Progenitor cell of endocrine pancreas (in vitro differentiated cells): Measurements from ENCODE around the gene MYOZ1. TPM values are rescaled to one million over a fixed set of nuclear protein-coding genes. Genes with fewer than 3 reads are reported as not detected.
"Not testable (repeated sequence)": the region's sequence is repeated elsewhere in the genome, so short reads cannot be mapped to it uniquely, and the experiment has no call there.

ENCODE experiments used
- DNase-seq: peaks from one replicate; pipeline ENCODE4 v3.0.0; 2021; ENCODE audit warnings: low spot score; ENCODE audit not compliant: unreplicated experiment
- H3K27ac Mint-ChIP-seq: 2 replicates; pipeline ENCODE4 v1.8.0; 2021; ENCODE audit warnings: mild to moderate bottlenecking, moderate library complexity, mixed read lengths
- H3K27me3 Mint-ChIP-seq: 2 replicates; pipeline ENCODE4 v1.8.0; 2021; ENCODE audit warnings: mixed read lengths
- H3K36me3 Mint-ChIP-seq: 2 replicates; pipeline ENCODE4 v1.8.0; 2022; ENCODE audit warnings: mixed read lengths; ENCODE audit not compliant: insufficient read depth
- H3K4me1 Mint-ChIP-seq: 2 replicates; pipeline ENCODE4 v1.8.0; 2021; ENCODE audit warnings: low read depth, mixed read lengths
- H3K4me3 Mint-ChIP-seq: 2 replicates; pipeline ENCODE4 v1.8.0; 2021; ENCODE audit warnings: low read depth, mild to moderate bottlenecking, moderate library complexity, mixed read lengths
- H3K9me3 Mint-ChIP-seq: 2 replicates; pipeline ENCODE4 v1.8.0; 2021; ENCODE audit warnings: low read depth, mixed read lengths
- CTCF ChIP-seq: fragments of 200-600 bp; sonication (generic); IDR thresholded peaks from one replicate; pipeline ENCODE4 v1.5.0; 2021; ENCODE audit warnings: antibody characterized with exemption, mild to moderate bottlenecking; ENCODE audit not compliant: unreplicated experiment
- total RNA-seq: library from RNA; stranded (reverse); gene quantifications from 2 replicates; pipeline ENCODE4 v1.2.1, GENCODE V29; 2021

MYOZ1 gene
- total RNA-seq, 1 donor from 2014 or later = 0.31 TPM

GRCh38 chr10:73627300-73627699 lies 14.0 kb downstream of the MYOZ1 start:
- Mint-ChIP-seq H3K9me3 (no peaks in the 10 kb centered on the region), H3K36me3 (no peaks in the 10 kb centered on the region), H3K27ac (peak overlapping the region; percentile 19), H3K27me3 (no peaks in the 10 kb centered on the region), H3K4me3 (peak overlapping the region; percentile 99), H3K4me1 (peaks cover 7% of the 10 kb centered on the region)
- no peak for TF ChIP-seq CTCF
- DNase-seq = no peak

- H3K36me3 Mint-ChIP-seq = peaks cover 1% of the 10 kb centered on the region
- peak overlapping the region; percentile 99 for H3K4me3 Mint-ChIP-seq
- H3K27me3 Mint-ChIP-seq = no peaks in the 10 kb centered on the region
- no peaks in the 10 kb centered on the region for H3K9me3 Mint-ChIP-seq
- H3K27ac Mint-ChIP-seq = peak overlapping the region; percentile 100
- DNase-seq = peak; percentile 85
- H3K4me1 Mint-ChIP-seq = peaks cover 8% of the 10 kb centered on the region
- no peak for TF ChIP-seq CTCF
Observed at GRCh38 chr10:73625884-73626752, 15.2 kb downstream of the MYOZ1 start.

- no peak for TF ChIP-seq CTCF
- H3K27me3 Mint-ChIP-seq = no peaks in the 10 kb centered on the region
- peaks cover 1% of the 10 kb centered on the region for H3K36me3 Mint-ChIP-seq
- peak overlapping the region; percentile 99 for H3K4me3 Mint-ChIP-seq
- no peaks in the 10 kb centered on the region for H3K9me3 Mint-ChIP-seq
- peak; percentile 16 for DNase-seq
- H3K27ac Mint-ChIP-seq = peak overlapping the region; percentile 100
- H3K4me1 Mint-ChIP-seq = peaks cover 8% of the 10 kb centered on the region
Observed at GRCh38 chr10:73625004-73625883, 16.0 kb downstream of the MYOZ1 start.

- peaks cover 1% of the 10 kb centered on the region for H3K36me3 Mint-ChIP-seq
- no peak for TF ChIP-seq CTCF
- H3K4me3 Mint-ChIP-seq = no peak overlapping the region
- no peak overlapping the region for H3K27ac Mint-ChIP-seq
- no peaks in the 10 kb centered on the region for H3K27me3 Mint-ChIP-seq
- peaks cover 8% of the 10 kb centered on the region for H3K4me1 Mint-ChIP-seq
- no peak for DNase-seq
- no peaks in the 10 kb centered on the region for H3K9me3 Mint-ChIP-seq
Observed at GRCh38 chr10:73623056-73623455, 18.2 kb downstream of the MYOZ1 start.

- not testable (repeated sequence) for H3K9me3 Mint-ChIP-seq, H3K27me3 Mint-ChIP-seq
Observed at GRCh38 chr10:73620974-73621373, 20.3 kb downstream of the MYOZ1 start.

GRCh38 chr10:73617143-73617542 lies 24.1 kb downstream of the MYOZ1 start:
- H3K27me3 Mint-ChIP-seq, DNase-seq, H3K4me3 Mint-ChIP-seq, H3K27ac Mint-ChIP-seq, H3K4me1 Mint-ChIP-seq, H3K36me3 Mint-ChIP-seq, H3K9me3 Mint-ChIP-seq: not testable (repeated sequence)

More at GRCh38 chr10:73620974-73621373, 20.3 kb downstream of the MYOZ1 start:
- DNase-seq, H3K4me3 Mint-ChIP-seq, H3K36me3 Mint-ChIP-seq, H3K4me1 Mint-ChIP-seq: not testable (repeated sequence)
- peak overlapping the region; percentile 41 for H3K27ac Mint-ChIP-seq
